NB4 (cell line): ENCODE results near the gene FAM217A.

Source experiments
- CTCF ChIP-seq: IDR thresholded peaks from one replicate; pipeline ENCODE4 v1.5.1; 2012; ENCODE audit warnings: low read depth, low read length
- MAX ChIP-seq: IDR thresholded peaks from 2 replicates; pipeline ENCODE4 v1.6.1; 2011; ENCODE audit warnings: low read depth, low read length
- MYC ChIP-seq: IDR thresholded peaks from 2 replicates; pipeline ENCODE4 v1.6.1; 2011; ENCODE audit warnings: low read depth, low read length
- POLR2A ChIP-seq: IDR thresholded peaks from 2 replicates; pipeline ENCODE4 v1.6.1; 2011; ENCODE audit warnings: mild to moderate bottlenecking; ENCODE audit not compliant: insufficient read length; ENCODE audit errors: extremely low read depth

GRCh38 chr6:4107873-4108272 lies 28.9 kb upstream of the FAM217A start:
- TF ChIP-seq POLR2A, result no peak
- TF ChIP-seq CTCF, result no peak
- no peak for TF ChIP-seq MAX
- no peak for TF ChIP-seq MYC
